ENCODE results near the gene FTO.

DNA sequence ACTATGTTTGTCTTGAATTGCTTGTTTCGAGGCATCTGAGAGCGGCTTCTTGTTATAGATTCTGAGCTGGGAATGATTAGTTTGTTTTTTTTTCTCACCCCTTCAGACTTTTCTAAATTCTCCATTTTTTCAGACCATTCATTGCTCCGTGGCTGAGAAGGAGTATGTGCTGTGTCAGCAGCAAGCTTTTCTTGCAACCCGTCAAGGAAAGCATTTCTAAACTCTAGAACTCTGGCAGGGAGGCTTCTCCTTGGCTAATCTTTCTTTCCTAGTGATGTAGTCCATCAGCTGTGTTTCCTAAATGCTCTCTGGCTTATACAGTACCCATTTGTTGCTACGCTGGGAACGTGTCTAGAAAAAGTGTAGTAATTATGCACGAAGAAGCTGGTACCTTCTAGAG is 133.5 kb downstream of the FTO start:
- TF ChIP-seq, protein P1, sequence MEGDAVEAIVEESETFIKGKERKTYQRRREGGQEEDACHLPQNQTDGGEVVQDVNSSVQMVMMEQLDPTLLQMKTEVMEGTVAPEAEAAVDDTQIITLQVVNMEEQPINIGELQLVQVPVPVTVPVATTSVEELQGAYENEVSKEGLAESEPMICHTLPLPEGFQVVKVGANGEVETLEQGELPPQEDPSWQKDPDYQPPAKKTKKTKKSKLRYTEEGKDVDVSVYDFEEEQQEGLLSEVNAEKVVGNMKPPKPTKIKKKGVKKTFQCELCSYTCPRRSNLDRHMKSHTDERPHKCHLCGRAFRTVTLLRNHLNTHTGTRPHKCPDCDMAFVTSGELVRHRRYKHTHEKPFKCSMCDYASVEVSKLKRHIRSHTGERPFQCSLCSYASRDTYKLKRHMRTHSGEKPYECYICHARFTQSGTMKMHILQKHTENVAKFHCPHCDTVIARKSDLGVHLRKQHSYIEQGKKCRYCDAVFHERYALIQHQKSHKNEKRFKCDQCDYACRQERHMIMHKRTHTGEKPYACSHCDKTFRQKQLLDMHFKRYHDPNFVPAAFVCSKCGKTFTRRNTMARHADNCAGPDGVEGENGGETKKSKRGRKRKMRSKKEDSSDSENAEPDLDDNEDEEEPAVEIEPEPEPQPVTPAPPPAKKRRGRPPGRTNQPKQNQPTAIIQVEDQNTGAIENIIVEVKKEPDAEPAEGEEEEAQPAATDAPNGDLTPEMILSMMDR (conservative IDR thresholded peaks at IDR 0.05), result no peak
- TF ChIP-seq ZFX (IDR thresholded peaks at IDR 0.05), result no peak
